Smooth muscle cell (in vitro differentiated cells): ENCODE measurements around the gene FHL2. TPM values are rescaled to one million over a fixed set of nuclear protein-coding genes. Genes with fewer than 3 reads are reported as not detected.
A peak's percentile ranks its signal among the peaks of the same experiment; 100 is the strongest.

Experiments
- DNase-seq: peaks from one replicate; lab custom pipeline; 2025; ENCODE audit not compliant: unreplicated experiment; lab: John Stamatoyannopoulos, UW
- H2AFZ ChIP-seq: fragments of 200-600 bp; sonication (generic); 2 replicates; pipeline ENCODE4 v1.6.0; 2016; ENCODE audit warnings: antibody characterized with exemption, low read depth, mild to moderate bottlenecking
- H3F3A ChIP-seq: fragments of 200-600 bp; sonication (generic); 2 replicates; pipeline ENCODE4 v1.6.0; 2017; ENCODE audit warnings: antibody characterized with exemption, low read depth
- H3K27ac ChIP-seq: fragments of 200-600 bp; sonication (generic); 2 replicates; pipeline ENCODE4 v1.5.1; 2016; ENCODE audit warnings: low read depth, mild to moderate bottlenecking
- H3K27me3 ChIP-seq: fragments of 200-600 bp; sonication (generic); 2 replicates; pipeline ENCODE4 v1.6.1; 2016; ENCODE audit warnings: low read depth, mild to moderate bottlenecking
- H3K36me3 ChIP-seq: fragments of 200-600 bp; sonication (generic); 2 replicates; pipeline ENCODE4 v1.5.1; 2016; ENCODE audit warnings: low read depth
- H3K4me1 ChIP-seq: fragments of 200-600 bp; sonication (generic); 2 replicates; pipeline ENCODE4 v1.5.1; 2016; ENCODE audit warnings: low read depth
- H3K4me2 ChIP-seq: fragments of 200-600 bp; sonication (generic); 2 replicates; pipeline ENCODE4 v1.6.0; 2016; ENCODE audit warnings: mild to moderate bottlenecking
- H3K4me3 ChIP-seq: fragments of 200-600 bp; sonication (generic); 2 replicates; pipeline ENCODE4 v1.5.1; 2016; ENCODE audit warnings: mild to moderate bottlenecking
- H3K79me2 ChIP-seq: fragments of 200-600 bp; sonication (generic); 2 replicates; pipeline ENCODE4 v1.6.0; 2016; ENCODE audit warnings: low read depth, mild to moderate bottlenecking
- H3K9ac ChIP-seq: fragments of 200-600 bp; sonication (generic); 2 replicates; pipeline ENCODE4 v1.6.0; 2016; ENCODE audit warnings: low read depth
- H3K9me3 ChIP-seq: fragments of 200-600 bp; sonication (generic); replicated peaks from 2 replicates; pipeline ENCODE4 v1.5.1; 2016; ENCODE audit warnings: low read depth
- H4K20me1 ChIP-seq: fragments of 200-600 bp; sonication (generic); 2 replicates; pipeline ENCODE4 v1.6.0; 2016; ENCODE audit warnings: low read depth
- CTCF ChIP-seq: fragments of 200-600 bp; sonication (generic); IDR thresholded peaks from 2 replicates; pipeline ENCODE4 v1.5.1; 2017; ENCODE audit warnings: borderline replicate concordance, mild to moderate bottlenecking, antibody characterized with exemption; ENCODE audit not compliant: insufficient read depth, poor library complexity, severe bottlenecking
- WGBS: methylation state at CpG from one replicate; pipeline ENCODE4 v1.1.7; 2016; ENCODE audit warnings: low lambda C conversion rate; 5-methylcytosine and 5-hydroxymethylcytosine counted together
- polyA plus RNA-seq: library from polyadenylated mRNA; unstranded; fragments of >200 nt; fragmentation: Nextera tagmentation; extraction: Ambion mirVana; gene quantifications from 2 replicates; pipeline ENCODE4 v1.2.1, GENCODE V29; 2016
- total RNA-seq: library from RNA; depleted of rRNA; stranded (reverse); fragments of >200 nt; gene quantifications from 2 replicates; pipeline ENCODE4 v1.2.3, GENCODE V29; 2014

The FHL2 gene
- total and polyA plus RNA-seq, 2 experiments from 2014 or later, result 64.1 to 98.0 TPM

GRCh38 chr2:105357122-105357521, 41.7 kb downstream of the FHL2 start:
- H3K36me3 ChIP-seq, result peaks cover 20% of the 10 kb centered on the region
- H3K79me2 ChIP-seq, result no peaks in the 10 kb centered on the region
- TF ChIP-seq CTCF, result no peak
- DNase-seq, result no peak
- peaks cover 5% of the 10 kb centered on the region for H3K9me3 ChIP-seq
- WGBS, result 95% methylated on average over 1 of the region's 1 CpG
- no peak overlapping the region for H3K9ac ChIP-seq
- H3K4me1 ChIP-seq, result no peaks in the 10 kb centered on the region
- no peak overlapping the region for H3K4me3 ChIP-seq
- no peaks in the 10 kb centered on the region for H3F3A ChIP-seq
- H3K4me2 ChIP-seq, result no peak overlapping the region
- H3K27me3 ChIP-seq, result no peaks in the 10 kb centered on the region
- H4K20me1 ChIP-seq, result peaks cover 9% of the 10 kb centered on the region
- H3K27ac ChIP-seq, result no peak overlapping the region
- H2AFZ ChIP-seq, result no peak overlapping the region

GRCh38 chr2:105344704-105345345, 54.0 kb downstream of the FHL2 start:
- 77% methylated on average over 4 of the region's 4 CpGs for WGBS
- Histone ChIP-seq H3K4me3 (no peak overlapping the region), H3K9me3 (no peaks in the 10 kb centered on the region), H2AFZ (no peak overlapping the region), H3K27ac (no peak overlapping the region), H3K4me2 (no peak overlapping the region), H3F3A (no peaks in the 10 kb centered on the region), H3K36me3 (peaks cover 34% of the 10 kb centered on the region), H3K79me2 (peaks cover 12% of the 10 kb centered on the region), H4K20me1 (no peaks in the 10 kb centered on the region), H3K27me3 (no peaks in the 10 kb centered on the region), H3K4me1 (no peaks in the 10 kb centered on the region), H3K9ac (no peak overlapping the region)
- peak; percentile 41 for TF ChIP-seq CTCF
- DNase-seq, result no peak

- H2AFZ ChIP-seq, result no peak overlapping the region
- peak overlapping the region; percentile 99 for H3K9ac ChIP-seq
- no peaks in the 10 kb centered on the region for H3F3A ChIP-seq
- H3K36me3 ChIP-seq, result peaks cover 4% of the 10 kb centered on the region
- WGBS, result 96% methylated on average over 4 of the region's 4 CpGs
- H3K9me3 ChIP-seq, result no peaks in the 10 kb centered on the region
- H3K27me3 ChIP-seq, result no peaks in the 10 kb centered on the region
- no peak overlapping the region for H3K4me3 ChIP-seq
- H3K4me2 ChIP-seq, result peak overlapping the region; percentile 94
- TF ChIP-seq CTCF, result no peak
- H4K20me1 ChIP-seq, result no peaks in the 10 kb centered on the region
- no peak overlapping the region for H3K27ac ChIP-seq
- no peak for DNase-seq
- H3K79me2 ChIP-seq, result peaks cover 43% of the 10 kb centered on the region
- peaks cover 20% of the 10 kb centered on the region for H3K4me1 ChIP-seq
These were observed 59.4 kb downstream of the FHL2 start for GRCh38 chr2:105339414-105339813.

- Histone ChIP-seq H3K4me2 (peak overlapping the region; percentile 94), H3F3A (no peaks in the 10 kb centered on the region), H3K4me1 (peaks cover 20% of the 10 kb centered on the region), H3K36me3 (peaks cover 4% of the 10 kb centered on the region), H3K4me3 (peak overlapping the region; percentile 74), H3K79me2 (peaks cover 43% of the 10 kb centered on the region), H3K27me3 (no peaks in the 10 kb centered on the region), H3K9me3 (no peaks in the 10 kb centered on the region), H4K20me1 (no peaks in the 10 kb centered on the region), H2AFZ (peak overlapping the region; percentile 83), H3K27ac (peak overlapping the region; percentile 99), H3K9ac (peak overlapping the region; percentile 99)
- WGBS, result 12% methylated on average over 5 of the region's 5 CpGs
- no peak for DNase-seq
- no peak for TF ChIP-seq CTCF
These were observed 60.8 kb downstream of the FHL2 start for GRCh38 chr2:105338020-105338385.
